Hematopoietic multipotent progenitor cell treated with erythropoietin and hydrocortisone succinate and interleukin-3 and kit ligand, for 8 days (in vitro differentiated cells): ENCODE data around the gene TAF15.
A peak's percentile ranks its signal among the peaks of the same experiment; 100 is the strongest.

Source experiments
- DNase-seq: peaks from one replicate; pipeline ENCODE4 v3.0.0-alpha.2; 2015

The TAF15 gene

DNA sequence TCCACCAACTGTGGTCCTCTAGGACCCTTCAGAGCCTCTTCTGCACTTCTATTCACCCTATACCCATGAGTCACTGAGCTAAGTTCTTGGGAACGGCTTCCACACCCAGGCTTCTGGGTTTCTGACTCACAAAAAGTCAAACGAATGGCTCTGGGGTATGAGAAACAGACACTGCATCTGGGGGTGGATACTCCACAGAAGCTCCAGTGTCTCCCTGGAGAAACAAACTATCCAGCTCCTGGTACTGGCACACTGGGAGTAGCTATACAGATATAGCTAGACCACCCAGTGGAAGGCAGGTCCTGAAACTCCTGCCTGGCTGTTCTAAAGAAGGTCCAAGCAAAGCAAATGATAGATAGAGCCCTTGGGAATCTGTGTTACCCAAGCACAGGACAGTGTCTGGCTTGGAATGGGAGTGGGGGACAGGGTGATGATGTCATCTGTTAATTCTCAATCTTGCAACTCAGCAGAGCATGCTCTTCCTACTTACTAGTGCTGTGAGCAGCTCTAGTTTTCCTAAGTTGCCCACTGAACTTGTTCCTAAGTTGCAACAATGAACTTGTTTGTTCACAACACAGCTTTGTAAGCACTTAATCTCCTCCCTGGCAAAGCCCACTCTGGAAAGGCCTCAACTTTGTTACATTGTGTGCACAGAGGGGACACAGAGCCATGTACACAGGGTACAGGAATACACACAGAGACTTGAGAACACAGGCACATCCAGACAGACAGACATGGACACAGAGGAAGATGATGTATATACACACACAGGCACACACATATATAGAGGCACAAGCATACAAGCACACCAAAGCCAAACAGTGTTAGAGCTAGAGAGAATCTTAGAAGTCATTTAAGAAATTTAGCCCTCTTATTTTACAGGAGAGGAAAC is 20.6 kb upstream of the TAF15 start:
- DNase-seq, result no peak

DNA sequence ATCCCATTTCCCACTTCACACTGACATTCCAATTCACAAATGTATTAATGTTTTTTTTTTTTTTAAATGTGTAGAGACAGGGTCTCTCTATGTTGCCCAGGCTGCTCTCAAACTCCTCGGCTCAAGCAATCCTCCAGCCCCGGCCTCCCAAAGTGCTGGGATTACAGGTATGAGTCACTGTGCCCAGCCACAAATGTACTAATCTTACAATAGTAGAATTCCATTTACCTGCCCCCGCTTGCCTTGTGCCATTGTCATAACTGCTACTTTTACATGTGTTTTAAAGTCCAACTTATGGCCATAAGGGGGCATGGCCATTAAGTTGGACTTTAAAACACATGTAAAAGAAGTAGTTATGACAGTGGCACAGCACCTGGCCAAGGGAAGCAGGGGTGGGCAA is 18.4 kb upstream of the TAF15 start:
- DNase-seq, result no peak

DNA sequence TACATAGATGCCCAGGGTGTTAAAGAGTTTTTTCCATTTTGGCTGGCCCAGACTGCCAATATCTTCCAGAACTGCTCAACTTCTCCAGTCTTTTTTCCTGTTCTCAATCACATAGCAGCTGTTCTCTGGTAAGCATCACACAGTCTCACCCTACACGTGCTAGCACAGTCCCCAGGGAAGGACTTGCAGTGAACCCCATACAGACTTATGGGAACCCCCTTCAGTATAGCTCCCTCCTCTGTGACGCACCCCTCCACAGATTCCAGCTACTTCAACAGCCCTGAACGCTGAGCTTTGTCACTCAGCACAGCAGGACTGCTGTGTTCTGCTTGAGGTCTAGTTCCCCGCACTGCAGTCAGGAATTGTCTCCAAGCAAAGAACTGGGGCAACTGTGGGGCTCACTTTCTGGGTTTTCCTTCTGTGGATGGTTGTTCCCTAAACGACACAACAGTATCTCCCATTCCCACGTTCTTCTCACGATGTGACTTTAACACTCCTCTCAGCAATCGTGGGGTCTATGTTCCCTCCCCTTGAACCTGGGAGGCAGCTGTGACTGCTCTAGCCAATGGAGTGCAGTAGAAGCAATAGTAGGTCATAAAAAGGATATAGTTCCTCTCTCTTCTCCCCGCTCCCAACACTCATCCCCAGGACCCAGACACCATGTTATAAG is 17.5 kb upstream of the TAF15 start:
- no peak for DNase-seq

DNA sequence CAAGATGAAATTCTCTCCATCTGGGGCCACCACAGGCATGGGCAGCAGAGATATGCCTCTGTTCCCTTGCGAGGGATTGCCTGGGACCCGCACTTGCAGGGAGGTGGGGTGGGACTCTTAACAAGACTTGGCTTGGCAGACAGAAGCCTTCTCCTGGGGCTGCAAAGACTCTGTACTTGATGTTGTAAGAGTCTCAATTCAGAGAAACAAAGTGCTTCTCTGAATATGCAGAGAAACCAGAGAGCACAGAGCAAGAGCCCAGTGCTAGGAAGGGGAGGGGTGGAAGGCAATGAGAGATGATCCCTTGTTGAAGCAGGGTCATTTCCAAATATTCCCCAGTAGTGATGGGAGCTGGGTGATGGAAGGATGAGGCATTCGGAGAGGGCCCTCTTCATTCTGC is 16.0 kb upstream of the TAF15 start:
- DNase-seq, result no peak

DNA sequence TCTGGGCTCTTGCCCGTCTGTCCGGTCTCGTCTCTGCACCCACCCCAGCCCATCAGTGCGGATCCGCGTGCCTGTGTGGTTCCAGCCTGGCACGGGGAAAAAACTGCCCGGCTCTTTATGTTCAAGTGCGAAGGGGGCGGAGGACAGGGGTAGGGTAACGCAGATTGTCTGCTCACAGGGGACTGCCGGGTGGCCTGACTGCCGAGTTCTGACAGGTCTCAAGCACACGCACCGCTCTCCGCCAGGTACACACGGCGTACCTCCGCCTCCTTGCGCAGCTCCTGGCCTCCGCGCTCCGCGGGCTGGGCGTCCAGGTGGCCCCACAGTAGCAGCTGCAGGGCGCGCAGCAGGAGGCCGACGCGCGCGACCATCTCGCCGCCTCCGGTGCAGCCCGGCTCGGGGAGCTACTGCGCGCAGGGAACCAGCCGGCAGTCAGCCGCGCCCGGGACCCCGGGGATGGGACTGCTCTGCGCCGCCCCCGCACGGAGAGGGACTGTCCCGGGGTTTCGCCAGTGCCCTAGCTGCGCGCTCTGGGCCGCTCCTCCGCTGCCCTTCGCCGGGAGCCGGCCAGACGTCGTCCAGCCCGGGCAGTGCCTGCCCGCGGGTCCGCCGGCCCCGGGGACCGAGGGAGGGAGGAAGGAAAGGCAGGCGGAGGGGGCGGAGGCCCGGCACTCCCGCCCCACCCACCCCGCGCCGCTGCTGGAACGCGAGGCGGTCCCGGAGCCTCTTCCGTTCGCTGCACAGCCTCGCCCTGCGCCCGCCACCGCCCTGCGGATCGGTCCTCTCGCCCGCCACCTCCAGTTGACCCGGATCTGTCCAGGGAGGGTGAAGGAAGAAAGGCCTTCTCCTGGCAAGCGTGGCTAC is 14.0 kb upstream of the TAF15 start, which contains the start of gene MMP28:
MMP28 (minus strand) TSS at position 635 of the 864 bp plus-strand sequence; CDS start at position 371, 264 bp downstream.
- peak; percentile 24 for DNase-seq

DNA sequence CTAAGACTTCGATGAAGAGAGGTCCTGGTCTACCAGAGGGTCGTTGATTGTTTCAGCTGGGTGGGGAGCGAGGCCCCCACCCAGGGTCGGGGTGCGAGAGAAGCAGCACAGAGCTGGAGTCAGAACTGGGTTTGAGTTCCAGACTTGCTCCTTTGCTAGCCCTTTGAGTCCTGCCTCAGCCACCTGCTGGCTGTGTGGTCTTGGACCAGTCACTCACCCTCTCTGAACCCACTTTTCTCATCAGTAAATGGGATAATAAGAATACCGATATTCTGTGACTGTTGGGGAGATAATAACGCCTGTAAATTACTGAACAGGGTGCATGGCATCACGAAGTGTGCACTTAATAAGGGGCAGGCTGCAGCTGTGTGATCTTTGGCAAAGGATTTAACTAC is 13.4 kb upstream of the TAF15 start:
- no peak for DNase-seq

DNA sequence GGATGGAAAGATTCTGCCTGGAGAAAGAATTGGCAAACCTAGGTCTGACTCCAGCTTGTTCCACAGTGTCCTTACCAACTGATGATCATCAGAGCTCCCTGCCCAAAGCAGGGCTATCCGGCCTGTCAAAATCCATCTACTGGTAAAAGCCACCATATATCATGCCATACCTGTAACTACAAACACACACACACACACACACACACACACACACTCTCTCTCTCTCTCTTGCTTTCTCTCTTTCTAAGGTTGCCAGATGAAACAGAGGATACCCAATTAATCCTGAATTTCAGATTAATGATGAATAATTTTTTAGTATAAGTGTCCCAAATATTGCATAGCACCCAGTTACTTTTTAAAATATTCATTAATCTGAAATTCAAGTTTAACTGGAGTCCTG is 12.3 kb upstream of the TAF15 start:
- DNase-seq, result no peak

DNA sequence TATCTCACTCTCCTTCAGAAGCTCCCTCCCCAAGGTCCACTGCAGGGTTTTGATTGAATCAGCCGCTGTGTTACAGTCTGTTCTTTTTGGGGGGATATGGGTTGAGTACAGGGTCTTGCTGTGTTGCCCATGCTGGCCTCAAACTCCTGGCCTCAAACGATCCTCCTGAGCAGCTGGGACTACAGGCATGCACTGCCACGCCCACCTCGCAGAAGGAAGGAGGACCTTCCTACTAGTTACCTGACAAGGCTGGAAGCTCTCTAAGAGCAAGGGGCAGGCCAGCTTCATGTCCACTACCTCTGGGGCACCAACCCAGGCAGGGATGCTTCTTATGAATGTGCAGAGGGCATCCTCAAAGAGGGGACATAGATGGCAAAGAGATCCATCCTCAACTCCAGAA is 11.9 kb upstream of the TAF15 start:
- no peak for DNase-seq

DNA sequence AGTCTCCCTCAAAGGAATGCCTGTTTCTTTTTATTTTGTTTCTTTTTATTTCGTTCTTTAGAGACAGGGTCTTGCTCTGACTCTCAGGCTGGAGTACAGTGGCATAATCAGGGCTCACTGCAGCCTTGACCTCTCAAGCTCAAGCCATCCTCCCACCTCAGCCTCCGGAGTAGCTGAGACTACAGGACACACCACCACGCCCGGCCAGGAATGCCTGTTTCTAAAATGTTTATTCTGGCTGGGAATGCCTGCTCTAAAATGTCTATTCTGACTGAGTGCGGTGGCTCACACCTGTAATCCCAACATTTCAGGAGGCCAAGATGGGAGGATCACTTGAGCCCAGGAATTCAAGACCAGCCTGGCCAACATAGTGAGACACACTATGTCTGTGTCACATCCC is 11.4 kb upstream of the TAF15 start:
- no peak for DNase-seq

DNA sequence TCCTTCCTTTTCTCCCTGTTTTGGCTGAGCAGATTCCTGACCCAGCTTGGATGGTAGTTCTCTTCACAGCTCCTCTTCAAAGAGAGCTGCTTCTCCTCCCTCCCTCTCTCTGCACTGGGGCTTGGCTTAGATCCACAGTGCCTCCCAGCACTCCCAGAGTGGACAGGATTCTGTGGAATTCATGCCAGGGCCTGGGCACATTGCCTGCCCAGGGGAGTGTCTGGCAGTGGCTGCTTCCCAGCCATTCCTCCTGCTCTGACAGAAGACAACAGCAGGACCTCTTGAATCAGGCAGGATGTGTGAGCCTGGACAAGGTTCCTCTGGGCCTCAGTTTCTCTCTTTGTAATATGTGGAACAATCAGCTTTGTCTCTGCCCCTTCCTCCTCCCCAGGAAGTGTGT is 9.3 kb upstream of the TAF15 start:
- no peak for DNase-seq

DNA sequence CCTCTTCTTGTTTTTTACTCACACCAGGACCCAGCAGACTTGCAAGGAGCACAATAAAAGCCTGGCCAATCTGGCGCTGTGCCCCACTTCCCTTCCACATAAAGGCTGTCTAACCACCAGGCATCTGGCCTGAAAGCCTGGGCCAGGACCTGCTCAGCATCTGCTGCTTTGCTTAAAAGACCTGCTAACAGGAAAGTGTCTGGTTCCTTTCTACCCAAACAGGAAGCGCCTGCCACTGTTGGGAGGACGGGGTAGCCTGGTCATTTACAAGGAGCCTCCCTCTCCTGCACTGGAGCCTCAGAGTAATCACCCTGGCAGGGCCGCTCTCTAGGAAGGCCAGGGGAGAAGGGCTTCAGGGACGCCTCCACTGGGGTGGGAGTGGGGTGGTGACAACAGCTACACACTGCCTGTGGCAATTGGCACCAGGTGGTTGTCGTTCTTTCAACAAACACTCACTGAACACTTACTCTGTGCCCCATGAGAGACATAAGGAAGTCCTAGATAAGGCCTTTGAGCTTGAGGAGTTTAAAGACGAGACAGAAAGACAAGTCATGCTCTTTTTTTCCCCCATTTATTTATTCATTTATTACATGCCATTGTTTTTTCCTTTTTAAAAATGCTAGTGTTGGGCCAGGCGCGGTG is 7.6 kb upstream of the TAF15 start:
- DNase-seq, result peak; percentile 84

DNA sequence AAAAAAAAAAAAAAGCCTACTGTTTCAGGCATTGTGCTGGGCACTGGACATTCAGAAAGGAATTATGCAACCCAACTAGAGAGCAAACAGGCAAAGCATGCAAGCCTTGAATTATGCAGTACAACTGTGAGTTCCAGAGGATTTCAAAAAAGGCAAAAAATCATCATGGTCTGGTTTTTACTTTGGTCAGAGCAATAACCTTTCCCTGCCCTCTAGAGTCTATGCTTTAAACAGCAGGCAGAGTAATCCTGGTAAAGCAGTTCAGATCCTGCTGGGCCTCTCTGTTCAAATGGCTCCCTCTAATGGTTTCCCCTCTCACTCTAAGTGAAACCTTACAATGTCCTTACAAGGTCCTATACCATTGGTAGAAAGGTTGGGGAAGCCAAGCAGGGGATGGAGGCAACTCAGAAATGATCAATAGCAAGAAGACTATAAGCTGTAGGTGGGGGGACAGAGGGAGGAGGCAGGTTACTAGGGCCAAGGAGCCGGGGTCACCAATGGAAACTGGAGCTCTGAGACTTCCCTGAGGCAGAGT is 4.6 kb upstream of the TAF15 start:
- peak; percentile 93 for DNase-seq

DNA sequence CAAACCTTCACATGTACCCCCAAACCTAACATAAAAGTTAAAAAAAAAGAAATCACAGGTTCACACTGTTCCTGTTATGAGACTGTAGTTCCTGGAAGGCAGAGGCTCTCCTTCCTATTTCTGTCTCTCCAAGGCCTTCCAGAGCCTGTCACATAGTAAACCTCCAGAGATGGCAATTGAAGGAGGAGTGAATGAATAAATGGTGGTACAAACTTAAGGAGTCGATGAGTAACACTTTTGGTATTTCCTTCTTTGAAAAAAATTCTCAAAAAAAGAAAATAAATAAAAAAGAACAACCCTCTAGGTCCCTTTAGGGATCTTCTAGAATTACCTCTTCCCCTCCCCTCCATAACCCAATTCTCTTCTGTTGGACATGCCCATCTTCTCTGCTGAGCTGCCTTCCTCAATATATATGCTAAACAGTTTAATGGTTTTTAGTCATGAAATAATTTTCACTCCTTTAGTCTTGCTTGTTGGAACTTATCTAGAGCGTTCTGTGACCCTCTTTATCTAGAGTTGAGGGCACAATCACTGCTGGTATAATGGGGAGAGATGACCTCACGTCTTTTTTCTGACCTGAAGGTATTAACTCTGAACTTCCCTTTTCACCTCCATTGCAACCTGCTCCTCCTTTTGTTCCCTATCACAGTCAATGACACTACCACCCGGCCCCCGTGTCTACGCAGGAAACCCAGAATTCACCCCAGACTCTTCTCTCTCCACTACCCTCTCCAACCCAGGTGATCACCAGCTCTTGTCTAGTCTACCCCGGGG is 1.7 kb upstream of the TAF15 start:
- no peak for DNase-seq

DNA sequence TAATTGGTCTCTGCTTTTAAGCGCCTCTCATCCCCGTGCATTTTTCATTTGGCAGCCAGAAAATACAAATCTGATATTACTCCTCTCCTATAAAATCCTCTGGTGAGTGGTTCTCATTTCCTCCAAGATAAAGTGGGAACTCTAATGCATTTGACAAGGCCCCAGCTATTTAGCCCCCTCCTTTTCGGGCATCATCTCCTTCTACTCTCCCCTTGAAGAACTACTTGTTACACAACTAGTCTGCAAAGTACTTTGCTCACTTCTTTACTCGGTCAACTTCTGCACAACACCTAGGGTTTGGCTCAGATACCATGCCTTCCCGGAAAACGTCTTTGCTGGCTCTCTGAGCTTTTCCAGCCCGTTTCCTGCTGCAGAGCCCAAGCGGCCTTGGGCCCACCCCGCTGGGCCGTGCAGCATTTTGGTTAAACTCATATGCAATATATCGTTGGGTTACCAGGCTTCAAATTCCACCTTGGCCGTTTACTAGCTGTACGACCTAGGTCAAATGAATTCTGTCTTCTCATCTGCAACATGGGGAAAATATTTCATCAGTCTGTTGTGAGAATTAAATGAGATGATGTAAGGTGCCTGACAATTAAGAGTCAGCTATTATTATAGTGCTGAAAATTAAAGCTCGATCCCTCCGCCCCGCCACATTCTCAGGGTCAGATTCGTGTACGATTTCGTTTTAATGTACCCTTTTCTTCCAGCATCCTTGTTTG is 883 bp upstream of the TAF15 start:
- no peak for DNase-seq

DNA sequence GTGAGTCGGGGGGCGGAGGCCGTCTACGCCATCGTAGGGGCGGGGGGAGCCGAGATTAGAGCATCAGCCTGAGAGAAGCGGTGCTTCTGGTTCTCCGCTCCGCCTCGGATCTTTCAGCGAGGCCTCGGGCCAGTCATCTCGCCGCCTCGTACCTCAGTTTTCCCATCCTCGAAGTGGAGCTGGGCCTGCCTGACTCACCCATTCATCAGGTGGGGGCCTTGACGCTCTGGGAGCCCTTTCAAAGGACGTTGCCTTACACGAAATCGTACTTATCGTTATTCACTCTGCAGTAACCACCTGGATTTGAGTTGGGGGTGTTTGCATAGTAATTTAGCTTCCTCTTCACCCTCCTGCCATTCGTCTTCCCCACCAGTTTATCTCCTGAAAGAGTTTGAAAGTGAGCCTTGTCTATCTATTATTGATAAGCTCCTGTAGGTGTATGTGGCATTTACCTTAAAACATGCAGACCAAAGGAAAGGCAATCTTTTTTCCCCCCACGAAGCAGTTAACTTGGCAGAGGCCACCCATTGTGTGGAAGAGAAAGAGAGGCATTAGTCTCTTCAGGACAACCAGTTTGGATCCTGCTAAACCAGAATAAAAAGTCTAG is 674 bp downstream of the TAF15 start:
- DNase-seq, result no peak

DNA sequence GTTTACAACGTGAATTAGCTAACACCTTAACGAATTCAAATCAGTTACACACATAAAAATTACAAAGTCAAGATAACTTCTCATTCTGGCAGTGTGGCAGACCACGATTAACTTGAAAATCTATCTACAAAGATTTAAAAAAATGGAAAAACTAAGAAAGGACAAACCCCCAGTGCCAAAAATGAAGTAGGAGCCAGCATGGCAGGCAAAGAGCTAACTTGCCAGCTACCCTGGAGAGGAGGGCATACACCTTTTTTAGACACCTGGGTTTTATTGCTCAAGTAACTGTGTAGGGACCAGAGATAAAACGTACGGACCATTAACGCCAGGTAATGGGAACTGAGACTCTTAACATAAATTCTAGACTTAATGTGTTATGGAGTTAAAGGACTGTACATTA is 2.5 kb downstream of the TAF15 start:
- no peak for DNase-seq

DNA sequence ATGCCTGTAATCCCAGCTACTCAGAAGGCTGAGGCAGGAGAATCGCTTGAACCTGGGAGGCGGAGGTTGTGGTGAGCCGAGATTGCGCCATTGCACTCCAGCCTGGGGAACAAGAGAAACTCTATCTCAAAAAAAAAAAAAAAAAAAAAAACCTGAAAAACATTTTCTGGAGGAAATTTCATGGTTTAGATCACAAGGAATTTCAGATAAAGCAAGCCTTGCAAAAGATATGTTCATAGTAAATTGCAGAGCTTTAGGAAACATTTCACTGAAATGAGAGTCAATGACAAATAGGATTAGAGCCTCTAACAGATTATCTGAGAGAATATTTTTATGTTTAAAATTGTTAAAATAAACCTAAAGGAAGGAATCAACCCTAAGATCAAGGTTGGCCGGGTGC is 3.2 kb downstream of the TAF15 start:
- DNase-seq, result no peak

DNA sequence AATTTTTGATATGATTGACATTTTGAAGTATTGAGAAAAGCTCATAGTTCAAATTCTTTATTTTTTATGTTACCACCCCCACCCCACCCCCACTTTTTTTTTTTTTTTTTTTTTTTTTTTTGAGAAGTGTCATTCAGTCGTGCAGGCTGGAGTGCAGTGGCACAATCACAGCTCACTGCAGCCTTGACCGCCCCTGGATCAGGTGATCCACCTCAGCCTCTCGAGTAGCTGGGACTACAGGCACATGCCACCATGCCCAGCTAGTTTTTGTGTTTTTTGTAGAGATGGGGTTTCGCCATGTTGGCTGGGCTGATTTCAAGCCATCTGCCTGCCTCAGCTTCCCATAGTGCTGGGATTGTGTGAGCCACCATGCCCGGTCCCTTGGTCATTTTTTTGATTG is 7.4 kb downstream of the TAF15 start:
- DNase-seq, result no peak

DNA sequence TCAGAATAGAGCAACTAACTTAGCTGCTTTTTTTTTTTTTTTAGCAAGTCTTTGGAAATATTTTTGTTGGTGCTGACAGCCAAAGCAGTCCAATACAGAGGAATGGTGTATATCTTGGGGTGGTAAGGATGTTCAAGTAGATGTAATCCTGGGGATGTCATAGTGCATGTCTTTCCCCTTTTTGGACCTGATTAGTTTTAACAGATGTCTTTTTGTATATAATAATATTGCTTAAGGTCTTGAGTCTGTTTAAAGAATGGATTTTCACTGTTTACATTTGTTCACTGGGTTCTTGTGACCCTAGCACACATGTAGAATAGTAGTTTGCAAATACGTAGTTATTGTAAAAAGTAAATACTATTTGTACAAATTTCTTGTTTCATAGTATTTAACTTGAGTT is 7.9 kb downstream of the TAF15 start:
- DNase-seq, result no peak

DNA sequence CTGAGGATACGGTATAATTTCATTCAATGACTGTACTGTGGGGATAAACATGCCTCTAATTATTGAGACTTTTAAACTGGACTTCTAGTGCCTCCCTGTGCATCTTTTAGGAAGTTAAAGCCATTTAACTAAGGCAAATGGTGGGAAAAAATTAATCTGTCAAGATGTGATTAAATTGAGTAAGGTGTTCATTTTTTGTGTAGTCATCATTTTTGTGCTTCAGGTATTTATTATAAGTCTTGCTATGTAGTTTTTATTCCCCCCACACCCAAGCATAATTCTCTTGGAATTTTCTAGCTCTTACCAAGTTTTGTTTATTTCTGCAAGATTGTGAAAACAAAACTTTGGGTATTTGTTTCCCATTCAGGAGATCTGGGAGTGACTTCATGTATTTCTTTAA is 10.2 kb downstream of the TAF15 start:
- no peak for DNase-seq

DNA sequence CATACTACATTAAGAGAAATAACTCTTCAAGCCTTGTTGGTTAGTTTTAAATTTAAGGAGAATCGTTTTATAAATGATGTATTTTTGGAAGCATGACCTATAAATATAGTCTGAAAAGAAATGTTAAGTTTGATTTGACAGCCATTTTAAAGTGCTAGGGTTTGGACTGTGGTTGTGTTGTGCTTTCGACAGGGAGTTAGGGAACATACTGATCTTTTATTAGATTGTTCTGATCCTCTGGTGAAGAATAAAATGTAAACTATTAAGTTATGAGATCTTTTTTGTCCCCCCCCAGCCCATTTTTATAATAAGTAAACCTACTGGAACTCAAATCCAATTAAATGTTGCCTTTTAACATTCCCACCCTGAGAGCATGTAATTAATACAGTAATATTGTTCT is 12.0 kb downstream of the TAF15 start:
- no peak for DNase-seq
